Measurements from ENCODE around the gene GAS1.

GAS1 gene

DNA sequence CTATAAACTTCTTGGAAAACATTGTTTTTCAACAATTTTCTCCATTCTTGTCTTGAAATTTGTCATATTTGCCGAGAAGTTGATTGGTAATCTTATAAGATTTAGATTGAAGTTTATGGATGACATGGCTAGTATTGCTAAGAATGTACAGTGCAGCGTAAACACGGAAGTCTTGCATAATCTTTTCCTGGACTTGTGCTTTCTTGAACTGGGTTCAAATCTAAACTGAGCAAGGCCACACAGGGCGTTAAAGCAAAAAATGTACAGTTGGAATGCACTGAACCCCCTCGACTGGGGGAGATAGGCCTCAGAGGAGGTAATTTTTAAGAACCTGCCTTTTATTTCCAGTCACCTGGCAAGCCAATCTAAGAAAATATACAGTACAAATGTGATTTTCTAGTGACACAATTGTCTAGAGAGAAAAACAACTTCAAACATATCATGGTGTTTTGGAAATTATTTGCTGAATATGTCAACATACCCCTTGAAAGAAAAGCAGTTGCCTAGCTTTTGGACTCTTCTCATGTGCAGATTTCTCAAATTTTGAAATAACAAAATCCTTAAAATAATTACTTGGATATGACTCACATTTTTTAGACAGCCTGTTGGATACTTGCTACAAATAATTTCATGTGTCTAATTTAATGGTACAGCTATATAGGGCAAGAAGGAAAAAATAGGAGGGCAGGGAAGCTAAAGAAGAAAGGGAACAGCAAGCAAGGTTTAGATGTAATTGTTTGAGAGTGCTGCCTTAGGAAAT is 18.5 kb upstream of the GAS1 start:
- Histone ChIP-seq H3K27ac (ENCODE audit: insufficient read depth, low read depth, low read length, poor library complexity, severe bottlenecking) (no peak overlapping the region), H3K9me3 (ENCODE audit: control insufficient read depth, low read length) (no peaks in the 10 kb centered on the region), H3K4me1 (ENCODE audit: control insufficient read depth, insufficient read depth, low read length) (no peaks in the 10 kb centered on the region), H3K36me3 (ENCODE audit: control insufficient read depth, insufficient read depth, low read length) (no peaks in the 10 kb centered on the region), H3K27me3 (ENCODE audit: control insufficient read depth, insufficient read depth, low read length, poor library complexity, severe bottlenecking) (no peaks in the 10 kb centered on the region), H3K4me3 (ENCODE audit: insufficient read depth, low read depth, low read length) (no peak overlapping the region)
- 89 to 92% methylated on average over 5 of the region's 5 CpGs for WGBS, 2 experiments

DNA sequence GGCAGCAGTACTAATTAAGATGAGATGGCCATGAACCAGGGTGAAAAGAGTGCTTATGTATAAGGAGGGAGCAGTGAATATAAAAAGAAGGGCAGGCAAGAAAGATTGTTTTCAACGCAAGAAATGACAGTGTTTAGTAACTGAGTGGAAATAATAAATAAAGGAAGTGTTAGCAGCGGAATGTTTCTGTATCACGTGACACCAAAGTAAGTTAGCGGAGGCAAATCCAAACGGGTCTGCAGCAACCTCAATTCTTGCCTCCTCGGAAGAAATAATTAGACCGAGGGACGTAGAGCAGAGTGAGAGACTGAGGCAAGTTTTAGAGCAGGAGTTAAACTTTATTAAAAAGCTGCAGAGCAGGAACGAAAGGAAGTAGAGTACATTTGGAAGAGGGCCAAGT is 15.4 kb upstream of the GAS1 start:
- Histone ChIP-seq H3K27me3 (ENCODE audit: control insufficient read depth, insufficient read depth, low read length, poor library complexity, severe bottlenecking) (no peaks in the 10 kb centered on the region), H3K9me3 (ENCODE audit: control insufficient read depth, low read length) (no peaks in the 10 kb centered on the region), H3K4me1 (ENCODE audit: control insufficient read depth, insufficient read depth, low read length) (no peaks in the 10 kb centered on the region), H3K4me3 (ENCODE audit: insufficient read depth, low read depth, low read length) (no peak overlapping the region), H3K36me3 (ENCODE audit: control insufficient read depth, insufficient read depth, low read length) (no peaks in the 10 kb centered on the region), H3K27ac (ENCODE audit: insufficient read depth, low read depth, low read length, poor library complexity, severe bottlenecking) (no peak overlapping the region)
- WGBS, 2 experiments, result 94 to 95% methylated on average over 9 of the region's 9 CpGs

DNA sequence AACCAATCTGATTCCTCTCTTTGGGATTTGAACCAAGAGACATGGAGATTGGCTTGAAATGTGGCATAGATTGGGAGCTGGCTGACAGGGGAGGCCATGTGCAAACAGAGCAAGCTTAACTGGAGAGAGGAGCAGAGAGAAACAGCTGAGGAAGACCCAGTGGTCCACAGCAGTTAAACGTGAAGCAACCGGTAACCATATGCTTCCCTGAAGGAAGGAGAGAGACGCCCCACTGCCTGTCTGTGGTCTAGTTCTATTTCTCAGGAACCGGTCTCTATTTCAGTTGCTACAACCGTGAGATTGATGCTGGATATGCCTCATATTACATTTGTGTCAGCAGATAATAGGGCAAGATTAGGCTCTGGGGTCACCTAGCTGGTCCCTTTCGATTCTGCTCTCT is 13.6 kb upstream of the GAS1 start:
- H3K4me1 ChIP-seq (ENCODE audit: control insufficient read depth, insufficient read depth, low read length), result no peaks in the 10 kb centered on the region
- H3K27ac ChIP-seq (ENCODE audit: insufficient read depth, low read depth, low read length, poor library complexity, severe bottlenecking), result no peak overlapping the region
- no peak overlapping the region for H3K4me3 ChIP-seq (ENCODE audit: insufficient read depth, low read depth, low read length)
- 94 to 95% methylated on average over 6 of the region's 6 CpGs for WGBS, 2 experiments
- H3K9me3 ChIP-seq (ENCODE audit: control insufficient read depth, low read length), result no peaks in the 10 kb centered on the region
- no peaks in the 10 kb centered on the region for H3K27me3 ChIP-seq (ENCODE audit: control insufficient read depth, insufficient read depth, low read length, poor library complexity, severe bottlenecking)
- H3K36me3 ChIP-seq (ENCODE audit: control insufficient read depth, insufficient read depth, low read length), result no peaks in the 10 kb centered on the region

DNA sequence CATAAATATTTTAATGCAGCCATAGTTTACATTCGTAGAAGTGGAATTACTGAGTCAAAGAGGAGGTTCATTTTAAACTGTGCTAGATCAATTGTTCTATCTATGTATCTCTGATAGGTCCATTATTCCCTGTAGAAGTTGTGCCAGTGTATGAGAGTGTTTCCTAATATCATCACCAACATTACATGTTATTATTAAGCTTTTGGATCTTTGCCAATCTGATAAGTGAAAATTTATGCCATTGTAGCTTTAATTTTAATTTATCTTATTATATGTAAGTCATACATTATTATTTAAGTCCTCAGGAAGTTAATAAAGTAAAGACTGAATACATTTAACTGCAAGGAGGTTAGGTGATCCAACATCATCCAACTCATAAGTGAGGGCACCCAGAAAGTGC is 10.9 kb upstream of the GAS1 start:
- H3K36me3 ChIP-seq (ENCODE audit: control insufficient read depth, insufficient read depth, low read length), result no peaks in the 10 kb centered on the region
- H3K27me3 ChIP-seq (ENCODE audit: control insufficient read depth, insufficient read depth, low read length, poor library complexity, severe bottlenecking), result no peaks in the 10 kb centered on the region
- 100% methylated on average over 1 of the region's 1 CpG; no CpG with 5 or more reads in 1 of the 2 experiments for WGBS, 2 experiments
- H3K4me3 ChIP-seq (ENCODE audit: insufficient read depth, low read depth, low read length), result no peak overlapping the region
- H3K9me3 ChIP-seq (ENCODE audit: control insufficient read depth, low read length), result no peaks in the 10 kb centered on the region
- H3K4me1 ChIP-seq (ENCODE audit: control insufficient read depth, insufficient read depth, low read length), result no peaks in the 10 kb centered on the region
- H3K27ac ChIP-seq (ENCODE audit: insufficient read depth, low read depth, low read length, poor library complexity, severe bottlenecking), result no peak overlapping the region

DNA sequence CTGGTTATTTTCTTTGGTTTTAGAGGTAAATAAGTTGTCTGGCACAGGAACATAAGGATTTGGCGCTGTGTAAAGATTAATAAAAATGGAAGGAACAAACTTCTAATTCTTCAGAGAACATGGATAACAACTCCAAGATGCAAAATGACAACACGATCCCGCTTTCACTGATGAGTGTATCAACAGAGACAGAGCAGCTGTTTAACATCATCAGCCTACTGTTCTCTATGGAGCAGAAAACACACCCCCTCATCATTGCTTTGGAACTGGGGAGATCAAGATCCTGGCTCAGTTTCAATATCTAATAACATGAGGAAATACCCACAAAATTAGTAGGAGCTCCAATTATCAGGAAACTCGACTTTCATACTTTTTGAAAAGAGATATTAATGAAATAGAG is 8.3 kb upstream of the GAS1 start:
- no peaks in the 10 kb centered on the region for H3K27me3 ChIP-seq (ENCODE audit: control insufficient read depth, insufficient read depth, low read length, poor library complexity, severe bottlenecking)
- no peaks in the 10 kb centered on the region for H3K36me3 ChIP-seq (ENCODE audit: control insufficient read depth, insufficient read depth, low read length)
- no peak overlapping the region for H3K4me3 ChIP-seq (ENCODE audit: insufficient read depth, low read depth, low read length)
- H3K4me1 ChIP-seq (ENCODE audit: control insufficient read depth, insufficient read depth, low read length), result no peaks in the 10 kb centered on the region
- H3K27ac ChIP-seq (ENCODE audit: insufficient read depth, low read depth, low read length, poor library complexity, severe bottlenecking), result no peak overlapping the region
- H3K9me3 ChIP-seq (ENCODE audit: control insufficient read depth, low read length), result no peaks in the 10 kb centered on the region
- WGBS, 2 experiments, result 89 to 90% methylated on average over 4 of the region's 4 CpGs

DNA sequence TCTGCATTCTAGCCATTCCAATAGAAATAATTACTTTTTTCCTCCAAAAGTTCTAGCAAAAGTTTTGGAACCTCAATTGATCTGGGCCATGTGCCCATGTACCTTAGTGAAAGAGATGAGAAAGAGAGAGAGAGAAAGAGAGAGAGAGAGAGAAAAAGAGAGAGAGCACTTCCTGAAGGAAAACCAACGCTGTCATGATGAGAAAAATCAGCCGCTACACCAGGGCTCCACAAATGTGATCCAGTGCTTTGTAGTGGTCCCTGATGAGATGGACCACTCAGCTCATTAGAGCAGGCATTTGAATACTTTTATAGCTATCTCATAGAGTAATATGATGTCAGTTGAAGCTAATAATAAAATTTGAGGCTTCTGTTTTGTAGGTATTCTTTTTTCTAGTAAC is 7.7 kb upstream of the GAS1 start:
- no peak overlapping the region for H3K27ac ChIP-seq (ENCODE audit: insufficient read depth, low read depth, low read length, poor library complexity, severe bottlenecking)
- H3K9me3 ChIP-seq (ENCODE audit: control insufficient read depth, low read length), result no peaks in the 10 kb centered on the region
- H3K27me3 ChIP-seq (ENCODE audit: control insufficient read depth, insufficient read depth, low read length, poor library complexity, severe bottlenecking), result no peaks in the 10 kb centered on the region
- 89 to 95% methylated on average over 2 of the region's 2 CpGs for WGBS, 2 experiments
- H3K36me3 ChIP-seq (ENCODE audit: control insufficient read depth, insufficient read depth, low read length), result no peaks in the 10 kb centered on the region
- H3K4me1 ChIP-seq (ENCODE audit: control insufficient read depth, insufficient read depth, low read length), result no peaks in the 10 kb centered on the region
- H3K4me3 ChIP-seq (ENCODE audit: insufficient read depth, low read depth, low read length), result no peak overlapping the region

DNA sequence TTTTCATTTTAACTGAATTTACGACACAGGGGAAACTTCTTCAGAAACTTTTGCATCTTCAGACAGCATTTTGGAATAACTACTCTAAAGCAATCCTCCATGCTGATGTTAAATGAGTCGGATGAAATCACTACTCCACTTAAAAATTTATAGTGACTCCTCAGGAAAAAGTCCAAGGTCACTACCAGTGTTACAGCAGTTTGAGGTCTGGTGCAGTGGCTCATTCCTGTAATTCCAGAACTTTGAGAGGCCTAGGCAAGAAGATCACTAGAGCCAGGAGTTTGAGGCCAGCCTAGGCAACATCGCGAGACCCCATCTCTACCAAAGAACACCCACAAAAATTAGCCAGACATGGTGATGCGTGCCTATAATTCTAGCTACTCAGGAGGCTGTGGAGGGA is 5.9 kb upstream of the GAS1 start:
- no peaks in the 10 kb centered on the region for H3K9me3 ChIP-seq (ENCODE audit: control insufficient read depth, low read length)
- H3K4me1 ChIP-seq (ENCODE audit: control insufficient read depth, insufficient read depth, low read length), result peaks cover 6% of the 10 kb centered on the region
- H3K4me3 ChIP-seq (ENCODE audit: insufficient read depth, low read depth, low read length), result no peak overlapping the region
- WGBS, 2 experiments, result 93 to 95% methylated on average over 5 of the region's 5 CpGs
- H3K27me3 ChIP-seq (ENCODE audit: control insufficient read depth, insufficient read depth, low read length, poor library complexity, severe bottlenecking), result no peaks in the 10 kb centered on the region
- H3K36me3 ChIP-seq (ENCODE audit: control insufficient read depth, insufficient read depth, low read length), result no peaks in the 10 kb centered on the region
- no peak overlapping the region for H3K27ac ChIP-seq (ENCODE audit: insufficient read depth, low read depth, low read length, poor library complexity, severe bottlenecking)

DNA sequence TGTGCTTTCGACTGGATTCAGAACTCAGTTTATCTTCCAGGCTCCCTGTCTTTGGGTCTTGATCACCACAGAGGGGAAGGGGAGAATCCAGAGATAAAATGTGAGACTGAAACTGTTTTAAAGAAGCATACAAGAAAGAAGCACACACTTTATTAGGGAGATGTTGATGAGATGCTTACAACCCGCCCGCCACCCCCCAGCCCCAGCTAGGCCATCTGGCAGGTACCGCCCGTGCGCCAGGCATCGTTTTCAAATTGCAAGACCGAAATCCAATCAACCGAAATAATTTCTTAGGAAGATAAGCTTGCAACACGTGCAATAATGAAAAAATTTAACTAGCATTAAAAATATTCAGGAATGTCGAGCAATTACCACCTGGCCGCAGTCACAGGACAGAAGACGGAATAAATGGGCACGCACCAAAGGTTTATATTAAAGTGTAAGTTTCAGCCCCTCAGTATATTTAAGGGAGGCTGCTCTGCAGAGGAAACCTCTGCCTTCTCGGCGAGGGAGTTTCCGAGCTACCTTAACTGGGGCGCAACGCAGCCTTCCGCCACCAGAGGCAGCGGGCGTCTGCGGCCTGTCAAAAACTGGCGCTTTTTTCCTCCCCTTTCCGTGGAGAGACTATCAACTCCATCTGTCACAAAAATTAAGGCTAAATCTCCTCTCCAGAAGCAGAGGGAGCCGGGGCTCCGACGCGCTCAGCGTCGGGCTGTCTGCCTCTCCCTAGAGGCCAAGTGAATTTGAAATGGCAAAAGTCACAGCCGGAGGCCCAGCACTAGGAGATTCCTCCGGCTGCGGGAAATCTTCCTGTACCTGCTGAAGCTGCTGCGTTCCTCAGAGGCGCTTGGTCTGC is 996 bp upstream of the GAS1 start:
- Histone ChIP-seq H3K27ac (ENCODE audit: insufficient read depth, low read depth, low read length, poor library complexity, severe bottlenecking) (peak overlapping the region; percentile 79), H3K4me3 (ENCODE audit: insufficient read depth, low read depth, low read length) (peak overlapping the region; percentile 40)
- WGBS, 2 experiments, result 1% methylated on average over 36 of the region's 36 CpGs

DNA sequence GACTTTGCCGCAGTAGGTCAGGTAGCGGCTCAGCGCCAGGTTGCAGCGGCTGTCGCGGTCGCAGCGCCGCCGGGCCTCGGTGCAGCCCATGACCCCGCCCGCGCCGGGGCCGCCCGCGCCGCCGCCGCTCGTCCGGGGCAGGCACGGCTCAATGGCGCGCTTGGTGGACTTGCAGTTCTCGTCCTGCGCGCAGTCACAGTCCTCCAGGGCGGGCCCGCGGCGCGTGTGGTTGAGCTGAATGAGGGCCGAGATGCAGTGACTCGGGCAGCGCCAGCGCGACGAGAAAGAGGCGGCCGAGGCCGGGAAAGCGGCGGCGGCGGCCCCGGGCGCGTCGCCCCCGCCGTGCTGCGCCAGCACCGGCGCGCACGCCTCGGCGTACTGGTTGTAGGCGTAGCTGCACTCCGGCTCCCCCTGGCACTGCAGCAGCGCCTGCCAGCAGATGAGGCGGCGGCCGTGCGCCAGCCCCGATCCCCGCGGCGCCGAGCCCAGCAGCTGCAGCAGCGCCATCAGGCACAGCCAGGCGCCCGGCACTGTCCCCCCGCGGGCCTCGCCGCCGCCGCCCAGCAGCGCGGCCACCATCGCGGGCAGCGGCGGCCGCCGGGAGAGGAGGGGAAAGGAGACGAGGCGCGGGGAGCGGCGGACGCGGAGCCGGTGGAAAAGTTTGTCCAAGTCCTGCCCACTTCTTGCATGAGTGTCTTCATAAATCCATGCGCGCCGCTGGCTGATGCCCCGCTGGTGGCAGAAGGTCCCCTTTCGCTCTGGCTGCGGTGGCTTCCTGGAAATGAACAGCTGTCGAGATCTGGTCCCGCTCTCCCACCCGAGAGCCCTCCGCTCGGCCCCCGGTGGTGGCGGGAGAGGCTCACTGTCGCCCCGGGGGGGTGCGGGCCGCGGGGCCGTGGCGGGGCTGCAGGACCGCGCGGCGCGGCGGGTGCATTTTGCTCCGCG is 833 bp downstream of the GAS1 start:
- 0% methylated on average over 125 of the region's 125 CpGs for WGBS, 2 experiments
- Histone ChIP-seq H3K27ac (ENCODE audit: insufficient read depth, low read depth, low read length, poor library complexity, severe bottlenecking) (peak overlapping the region; percentile 99), H3K9me3 (ENCODE audit: control insufficient read depth, low read length) (no peaks in the 10 kb centered on the region), H3K4me3 (ENCODE audit: insufficient read depth, low read depth, low read length) (peak overlapping the region; percentile 87), H3K4me1 (ENCODE audit: control insufficient read depth, insufficient read depth, low read length) (peaks cover 27% of the 10 kb centered on the region), H3K36me3 (ENCODE audit: control insufficient read depth, insufficient read depth, low read length) (peaks cover 2% of the 10 kb centered on the region), H3K27me3 (ENCODE audit: control insufficient read depth, insufficient read depth, low read length, poor library complexity, severe bottlenecking) (no peaks in the 10 kb centered on the region)

More for the DNA sequence above, 996 bp upstream of the GAS1 start:
- Histone ChIP-seq H3K9me3 (ENCODE audit: control insufficient read depth, low read length) (no peaks in the 10 kb centered on the region), H3K36me3 (ENCODE audit: control insufficient read depth, insufficient read depth, low read length) (peaks cover 2% of the 10 kb centered on the region), H3K4me1 (ENCODE audit: control insufficient read depth, insufficient read depth, low read length) (peaks cover 10% of the 10 kb centered on the region), H3K27me3 (ENCODE audit: control insufficient read depth, insufficient read depth, low read length, poor library complexity, severe bottlenecking) (no peaks in the 10 kb centered on the region)
